NCI-H524 treated with DMSO at 0.1 percent for 48 hours (cell line): ENCODE results near the gene CCNF.

Experiments used
- DNase-seq: peaks from one replicate; lab custom pipeline; 2025; lab: John Stamatoyannopoulos, UW

The CCNF gene

DNA sequence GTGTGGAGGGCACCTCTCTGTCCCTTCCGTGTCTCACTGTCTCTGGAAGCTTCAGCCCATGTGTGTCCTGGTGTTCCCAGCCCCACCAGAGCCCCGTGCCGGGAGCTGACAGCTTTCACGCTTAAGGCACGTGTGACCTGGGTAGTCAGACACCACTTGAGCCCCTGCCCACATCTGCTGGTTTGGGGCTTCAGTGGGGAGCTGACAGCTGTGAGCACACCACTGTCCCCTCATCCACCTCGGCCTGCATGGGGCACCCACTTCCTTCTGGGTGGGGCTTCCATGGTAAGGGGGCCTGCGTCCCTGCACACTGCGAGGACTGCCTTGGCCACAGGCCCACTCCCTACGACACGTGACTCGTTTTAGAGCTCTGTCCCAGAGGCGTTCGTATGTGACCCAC is 28.0 kb downstream of the CCNF start:
- no peak for DNase-seq

DNA sequence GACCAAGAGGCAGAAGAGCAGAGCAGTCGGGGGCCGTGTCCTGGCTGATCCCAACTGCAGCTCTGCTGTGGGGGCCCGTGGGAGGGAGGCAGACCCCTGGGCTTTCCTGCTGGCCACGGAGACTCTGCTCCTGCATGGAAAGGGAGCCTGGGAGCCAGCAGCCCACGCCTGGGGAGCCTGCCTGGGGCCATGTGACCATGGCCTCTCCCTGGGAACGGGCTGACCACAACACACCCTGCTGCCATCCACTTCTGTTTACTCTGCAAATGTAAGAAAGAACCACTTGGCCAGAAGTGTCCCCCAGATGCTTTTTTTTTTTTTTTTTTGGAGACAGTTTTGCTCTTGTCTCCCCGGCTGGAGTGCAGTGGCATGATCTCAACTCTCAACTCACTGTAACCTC is 28.7 kb downstream of the CCNF start:
- no peak for DNase-seq

DNA sequence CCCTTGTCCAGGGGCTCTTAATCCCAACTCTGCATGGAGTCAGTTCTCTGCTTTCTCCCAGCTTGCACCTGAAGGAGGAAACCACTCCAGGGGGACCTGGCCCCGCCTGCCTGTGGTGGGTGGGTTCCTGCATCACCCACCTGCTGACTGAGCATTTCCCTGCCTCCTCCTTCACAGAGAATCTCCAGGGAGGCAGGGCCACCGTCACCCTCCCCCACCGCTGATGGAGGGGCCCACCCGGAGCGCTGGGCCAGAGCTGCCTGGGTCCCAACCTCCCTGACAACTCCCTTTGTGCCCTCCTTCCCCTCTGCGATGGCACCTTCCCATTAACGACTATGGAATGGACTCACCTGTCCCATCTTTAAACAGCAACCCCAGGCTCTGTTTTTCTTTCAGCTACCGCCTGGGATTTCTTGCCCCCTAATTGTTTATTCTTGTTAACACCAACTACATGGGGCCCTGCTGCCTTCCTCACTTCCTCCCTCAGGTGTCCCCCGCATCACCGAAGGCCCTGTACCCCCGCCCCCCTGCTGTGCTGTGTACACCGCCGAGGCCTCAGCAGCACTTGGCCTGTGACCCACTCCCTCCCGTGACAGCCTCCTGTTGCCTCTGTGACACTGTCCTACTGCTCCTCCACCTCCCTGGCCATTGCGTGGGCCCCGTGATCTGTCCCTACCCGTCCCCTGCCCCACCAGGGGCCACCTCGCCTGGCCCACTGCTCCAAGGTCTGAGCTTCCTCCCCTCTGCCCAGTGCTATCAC is 29.8 kb downstream of the CCNF start:
- no peak for DNase-seq

DNA sequence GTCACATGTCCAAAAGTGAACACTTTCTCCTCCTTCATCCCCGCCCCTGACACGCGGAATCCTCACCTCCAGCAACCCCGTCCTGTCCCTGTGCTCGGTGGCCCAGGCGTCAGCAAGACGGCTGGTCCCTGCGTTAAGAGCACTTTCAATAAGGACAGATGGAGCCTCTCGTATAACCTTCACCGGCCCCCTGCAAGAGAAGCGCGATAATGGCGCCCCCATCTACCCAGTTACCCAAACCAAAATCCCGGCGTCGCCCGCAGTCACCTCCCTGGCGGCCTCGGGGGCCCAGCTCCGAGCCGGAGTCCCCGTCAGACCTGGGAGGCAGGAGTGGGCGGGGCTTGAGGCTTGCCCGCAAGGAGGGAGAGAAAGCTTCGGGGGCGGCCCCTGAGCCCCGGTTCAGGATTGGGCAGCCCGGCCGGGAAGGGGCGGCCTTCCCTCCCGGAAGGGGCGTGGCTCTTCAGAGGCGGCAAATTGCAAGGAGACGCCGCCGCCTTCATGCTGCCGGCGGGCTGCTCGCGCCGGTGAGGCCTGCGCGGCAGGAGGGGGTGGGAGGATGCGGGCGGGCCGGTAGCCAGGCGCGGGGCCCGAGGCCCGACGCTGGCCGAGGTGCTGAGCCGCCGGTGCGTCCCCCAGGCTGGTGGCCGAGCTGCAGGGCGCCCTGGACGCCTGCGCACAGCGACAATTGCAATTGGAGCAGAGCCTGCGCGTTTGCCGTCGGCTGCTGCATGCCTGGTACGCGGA is 30.6 kb downstream of the CCNF start, which contains the start of gene TEDC2:
Gene TEDC2, plus strand, starts transcription at position 463 of the 744 bp plus-strand sequence. Its CDS starts 36 bp downstream, at position 499.
- DNase-seq = peak; percentile 88

DNA sequence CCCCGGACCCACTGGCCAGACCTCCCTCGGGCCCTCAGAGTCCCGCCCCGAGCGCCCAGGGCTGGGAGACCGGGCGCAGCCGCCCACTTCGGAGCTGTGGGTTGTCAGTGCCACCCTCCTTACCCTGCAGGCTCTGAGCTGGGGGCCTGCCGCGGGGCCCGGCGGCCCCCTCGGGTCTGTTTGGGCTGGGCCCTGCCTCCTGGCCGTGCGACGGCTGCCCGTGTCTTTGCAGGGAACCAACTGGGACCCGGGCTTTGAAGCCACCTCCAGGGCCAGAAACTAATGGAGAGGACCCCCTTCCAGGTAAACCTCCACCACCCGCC is 31.1 kb downstream of the CCNF start:
- DNase-seq = no peak

DNA sequence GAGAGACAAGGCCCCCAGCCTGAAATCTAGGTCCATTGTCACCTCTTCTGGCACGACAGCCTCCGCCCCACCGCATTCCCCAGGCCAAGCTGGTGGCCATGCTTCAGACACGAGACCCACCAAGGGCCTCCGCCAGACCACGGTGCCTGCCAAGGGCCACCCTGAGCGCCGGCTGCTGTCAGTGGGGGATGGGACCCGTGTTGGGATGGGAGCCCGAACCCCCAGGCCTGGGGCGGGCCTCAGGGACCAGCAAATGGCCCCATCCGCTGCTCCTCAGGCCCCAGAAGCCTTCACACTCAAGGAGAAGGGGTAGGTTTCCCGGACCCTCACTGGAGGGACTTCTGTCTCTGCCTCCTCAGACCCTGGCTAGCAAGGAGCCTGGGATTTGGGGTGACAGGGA is 31.7 kb downstream of the CCNF start:
- no peak for DNase-seq

DNA sequence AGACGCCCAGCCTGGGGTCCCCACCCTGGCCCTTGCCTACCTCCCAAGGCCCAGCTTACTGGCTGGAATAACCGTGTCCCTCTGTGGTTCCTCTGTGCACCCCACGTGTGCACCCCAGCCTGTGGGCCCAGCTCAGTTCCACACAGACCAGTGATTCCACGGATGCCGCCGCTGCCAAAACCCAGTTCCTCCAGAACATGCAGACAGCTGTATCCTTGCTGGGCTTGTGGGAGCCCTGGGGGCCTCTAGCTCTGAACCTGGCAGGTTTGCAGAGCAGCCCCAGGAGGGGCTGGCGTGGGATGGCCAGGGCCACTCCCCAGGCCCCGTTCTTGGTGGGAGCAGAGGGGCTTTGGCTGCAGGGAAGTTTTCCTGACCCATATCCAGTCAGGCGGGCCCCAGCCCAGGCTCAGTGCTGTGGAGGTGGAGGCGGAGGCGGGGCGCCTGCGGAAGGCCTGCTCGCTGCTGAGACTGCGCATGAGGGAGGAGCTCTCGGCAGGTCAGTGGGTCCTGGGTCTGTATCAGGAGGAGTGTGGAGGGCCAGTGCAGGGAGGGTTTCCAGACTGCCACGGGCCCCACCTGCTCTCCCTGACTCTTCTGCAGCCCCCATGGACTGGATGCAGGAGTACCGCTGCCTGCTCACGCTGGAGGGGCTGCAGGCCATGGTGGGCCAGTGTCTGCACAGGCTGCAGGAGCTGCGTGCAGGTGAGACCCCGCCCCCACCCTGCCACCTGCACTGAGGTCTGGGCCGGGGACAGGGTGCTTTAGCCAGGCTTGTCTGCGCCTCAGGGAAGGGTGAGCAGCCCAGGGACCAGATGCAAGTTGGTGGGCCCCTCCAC is 33.0 kb downstream of the CCNF start:
- DNase-seq = no peak

DNA sequence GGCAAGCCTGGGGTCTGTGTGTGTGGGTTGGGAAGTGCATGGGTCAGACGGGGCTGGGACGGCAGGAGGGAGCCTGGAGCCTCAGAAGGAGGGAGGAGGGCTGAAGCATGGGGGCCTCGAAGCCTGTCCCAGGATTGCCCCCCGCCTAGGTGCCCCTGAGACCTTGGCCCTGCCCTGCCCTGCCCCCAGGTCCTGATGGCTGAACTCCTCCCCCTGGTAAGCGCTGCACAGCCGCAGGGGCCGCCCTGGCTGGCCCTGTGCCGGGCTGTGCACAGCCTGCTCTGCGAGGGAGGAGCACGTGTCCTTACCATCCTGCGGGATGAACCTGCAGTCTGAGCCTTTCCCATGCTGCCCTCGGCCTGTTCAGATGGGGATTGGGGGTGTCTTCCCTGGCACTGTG is 35.1 kb downstream of the CCNF start:
- no peak for DNase-seq

DNA sequence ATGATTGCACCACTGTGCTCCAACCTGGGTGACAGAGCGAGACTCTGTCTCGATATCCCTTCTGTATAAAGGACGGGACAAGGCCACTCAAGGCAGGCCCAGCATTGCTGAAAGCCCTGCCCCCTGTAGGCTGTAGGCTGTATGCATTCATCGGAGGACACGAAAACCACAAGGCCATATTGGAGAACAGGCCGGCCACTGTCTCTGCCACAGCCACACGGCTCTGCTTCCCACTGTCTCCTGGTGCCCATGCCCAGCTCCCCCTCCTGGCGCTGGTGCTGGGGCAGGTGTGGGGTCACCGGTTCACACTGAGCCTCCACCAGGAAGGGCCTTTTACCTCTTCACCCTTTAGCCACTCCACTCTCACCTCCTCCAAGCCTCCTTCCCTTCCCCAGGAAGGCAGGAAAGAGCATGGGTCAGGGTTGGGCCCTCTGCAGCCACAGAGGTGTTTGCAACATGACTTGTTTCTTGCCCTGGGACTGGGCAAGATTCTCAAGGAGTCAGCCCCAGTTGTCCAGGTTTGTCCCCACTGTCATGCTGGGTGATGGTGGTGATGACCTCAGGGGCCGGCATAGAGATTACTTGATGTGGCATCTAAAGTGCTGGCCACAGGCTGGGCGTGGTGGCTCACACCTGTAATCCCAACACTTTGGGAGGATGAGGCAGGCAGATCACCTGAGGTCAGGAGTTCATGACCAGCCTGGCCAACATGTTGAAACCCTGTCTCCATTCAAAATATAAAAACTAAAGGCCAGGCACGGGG is 36.6 kb downstream of the CCNF start:
- DNase-seq = no peak

DNA sequence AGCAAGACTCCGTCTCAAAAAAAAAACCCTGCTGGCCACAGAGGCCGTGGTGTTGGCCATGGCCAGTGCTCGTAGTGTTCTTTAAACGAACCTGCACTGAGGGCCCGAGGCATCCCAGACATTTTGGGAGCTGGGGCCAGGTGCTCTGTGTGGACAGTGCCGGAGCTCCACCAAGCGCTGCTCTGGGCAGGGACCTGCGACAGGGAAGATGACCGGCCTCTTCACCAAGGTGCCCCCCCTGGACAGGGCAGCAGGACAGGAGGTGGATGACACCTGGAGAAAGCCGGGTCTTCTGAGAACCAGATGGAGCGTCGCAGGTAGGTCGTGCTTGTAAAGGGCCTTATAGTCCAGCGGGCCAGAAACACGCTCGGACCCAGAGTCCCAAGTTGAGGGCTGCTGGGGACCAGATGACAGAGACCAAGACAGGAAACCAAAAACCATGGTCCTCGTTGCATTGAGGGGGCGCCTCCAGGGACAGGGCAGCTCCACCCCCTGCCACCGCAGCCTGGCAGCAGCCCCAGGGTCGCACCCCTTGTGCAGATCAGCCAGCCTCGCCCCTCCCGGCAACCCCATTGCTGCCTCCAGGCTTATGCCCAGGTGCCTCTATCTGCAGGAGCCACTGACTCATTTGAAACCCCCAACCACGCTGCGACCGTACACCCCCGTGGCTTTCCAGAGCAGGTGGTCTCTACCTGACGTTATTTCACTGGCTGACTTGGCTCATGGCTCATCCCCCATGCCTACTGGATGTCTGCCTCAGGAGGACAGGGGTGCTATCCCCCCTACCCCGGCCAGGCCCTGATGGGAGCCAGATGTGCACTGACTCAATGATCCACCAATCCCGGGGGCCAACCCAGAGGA is 37.6 kb downstream of the CCNF start:
- no peak for DNase-seq

DNA sequence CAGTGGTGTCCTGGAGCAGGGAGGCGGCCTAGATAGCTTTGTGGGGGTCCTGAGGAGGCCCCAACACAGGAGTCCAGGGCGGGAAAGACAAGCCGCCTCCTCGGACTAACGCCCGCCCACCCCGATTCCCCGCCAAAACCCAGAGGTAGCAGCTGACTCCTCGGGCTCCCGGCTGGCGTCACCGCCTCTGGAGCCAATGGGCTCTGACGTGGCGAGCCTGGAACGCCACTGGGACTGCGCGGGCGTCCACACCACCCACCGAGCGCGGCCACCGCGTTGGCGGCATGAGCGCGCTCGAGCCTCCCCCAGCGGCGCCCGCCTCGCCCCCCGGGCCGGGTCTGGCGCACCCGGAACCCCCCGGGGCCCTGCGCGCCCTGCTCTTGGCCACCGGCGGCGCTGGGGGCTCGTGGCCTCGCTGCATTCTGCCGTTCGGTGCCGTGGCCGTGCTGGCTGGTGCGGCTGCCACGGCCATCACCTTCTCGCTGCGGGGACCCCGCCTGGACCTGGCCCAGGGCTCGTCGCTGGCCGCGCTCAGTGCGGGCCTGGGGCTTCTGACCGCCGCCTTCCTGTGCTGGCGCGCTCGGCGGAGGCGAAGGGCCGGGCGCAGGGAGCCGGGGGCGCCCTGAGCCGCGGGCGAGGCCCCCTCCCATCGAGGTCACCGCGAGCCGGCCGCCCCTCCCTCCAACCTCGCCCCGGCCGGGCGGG is 38.4 kb downstream of the CCNF start:
- peak; percentile 69 for DNase-seq

DNA sequence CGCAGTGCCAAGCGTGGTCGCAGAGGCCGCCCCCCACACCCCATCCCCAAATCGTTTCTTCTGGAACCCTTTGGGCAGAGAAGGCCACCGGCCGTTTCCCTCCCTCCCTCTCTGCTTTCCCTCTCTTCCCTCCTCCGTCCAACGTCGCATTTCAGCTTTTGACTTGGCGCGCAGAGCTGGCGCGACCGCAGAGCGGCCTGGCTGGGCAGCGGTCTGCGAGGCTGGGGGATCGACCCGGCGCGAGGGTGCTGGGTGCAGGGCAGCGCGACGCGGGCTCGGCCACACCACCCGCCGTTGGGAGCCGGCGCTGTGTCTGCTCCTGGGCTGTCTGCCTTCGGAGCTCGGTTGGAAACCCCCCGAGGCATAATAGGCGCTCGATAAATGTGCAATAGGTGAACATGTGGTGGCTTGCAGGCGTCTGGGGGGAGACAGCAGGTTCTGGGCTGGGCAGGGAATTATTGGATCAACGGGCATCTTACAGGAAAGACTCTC is 39.0 kb downstream of the CCNF start:
- peak; percentile 94 for DNase-seq

DNA sequence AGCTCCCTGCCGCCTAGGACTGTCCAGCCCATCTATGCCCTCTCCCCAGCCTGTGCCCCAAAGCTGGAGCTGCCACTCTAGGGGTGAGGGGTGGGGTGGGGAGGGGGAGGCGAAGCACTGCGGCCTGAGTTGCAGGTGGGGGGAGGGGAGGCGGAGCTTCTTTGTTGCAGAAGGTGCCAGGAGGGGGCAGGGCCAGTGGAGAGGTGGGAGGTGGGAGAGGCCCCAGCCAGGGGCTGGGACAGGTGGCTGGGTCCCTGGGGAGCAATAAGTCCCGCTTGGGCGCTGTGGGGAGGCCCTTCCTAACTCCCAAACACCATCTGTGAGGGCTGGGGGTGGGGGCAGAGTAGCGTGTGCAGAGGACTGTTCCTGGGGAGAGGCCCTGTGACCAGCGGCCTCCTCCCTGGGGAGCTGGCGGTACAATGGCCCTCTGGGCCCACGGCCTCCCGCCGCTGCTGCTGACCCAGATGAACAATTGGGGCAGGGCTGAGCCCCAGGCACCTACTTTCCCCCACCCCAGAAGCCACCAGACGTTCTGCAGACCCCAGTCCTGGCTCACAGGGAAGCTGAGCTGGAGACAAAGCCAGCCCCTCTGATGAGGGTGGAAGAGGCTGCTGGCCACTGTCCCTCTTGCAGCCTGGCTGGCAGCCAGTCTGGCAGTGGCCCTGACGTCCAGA is 39.6 kb downstream of the CCNF start:
- DNase-seq = peak; percentile 94

DNA sequence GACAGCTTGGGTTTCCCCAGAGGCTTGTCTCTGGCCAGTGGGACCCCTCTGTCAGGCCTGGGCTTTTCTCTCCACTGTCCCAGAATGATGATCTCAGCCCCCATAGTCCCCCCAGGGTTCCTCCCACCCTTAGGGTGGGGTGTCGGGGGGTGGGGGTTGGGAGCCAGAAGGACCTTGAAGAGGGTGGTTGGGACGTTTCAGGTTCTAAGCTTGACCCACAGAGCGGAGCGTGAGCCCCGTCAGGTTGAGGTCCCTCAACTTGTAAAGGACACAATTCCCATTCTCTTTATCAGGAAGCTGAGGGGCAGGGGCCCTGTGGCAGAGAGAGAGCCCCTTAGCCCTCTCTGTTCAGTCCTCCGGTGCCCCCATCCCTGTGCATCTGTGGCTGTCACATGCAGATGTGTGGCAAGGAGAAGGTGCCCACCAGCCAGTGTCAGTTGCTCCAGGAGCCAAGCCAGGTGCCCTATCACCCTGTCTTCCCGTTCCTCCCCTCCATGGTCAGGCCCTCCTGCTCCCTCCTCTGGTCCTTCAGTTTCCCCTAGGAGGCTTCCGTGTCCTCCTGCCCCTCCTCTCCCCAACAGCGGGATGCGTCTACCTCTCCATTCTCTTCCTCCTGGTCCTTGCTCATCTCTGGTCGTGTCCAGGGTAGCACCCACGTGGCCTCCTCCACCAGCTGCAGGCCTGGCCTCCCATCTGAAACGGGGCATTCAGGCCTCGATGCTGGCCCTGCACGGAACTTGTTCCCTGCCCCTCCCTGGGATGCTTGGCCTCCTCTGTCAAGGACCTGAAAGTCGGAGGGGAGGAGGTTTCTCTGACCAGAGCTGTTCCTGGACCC is 40.4 kb downstream of the CCNF start:
- no peak for DNase-seq

DNA sequence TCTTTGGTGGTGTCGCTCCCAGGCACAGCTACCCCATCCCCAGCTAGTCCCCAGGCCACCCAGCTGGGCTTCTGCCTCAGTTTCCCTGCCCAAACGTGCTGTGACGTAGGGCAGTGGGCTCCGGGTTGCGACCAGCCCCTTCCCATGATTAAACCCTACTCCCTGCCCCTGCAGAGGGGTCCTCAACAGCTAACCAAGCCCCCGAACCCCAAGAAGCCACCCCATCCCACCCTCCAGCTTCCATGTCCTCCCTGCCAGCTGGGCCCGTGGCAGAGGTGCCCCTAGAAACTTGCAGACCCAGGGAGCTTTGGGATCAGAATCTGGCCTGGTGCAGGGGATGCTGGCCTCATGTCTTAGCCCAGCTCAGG is 41.0 kb downstream of the CCNF start:
- no peak for DNase-seq

DNA sequence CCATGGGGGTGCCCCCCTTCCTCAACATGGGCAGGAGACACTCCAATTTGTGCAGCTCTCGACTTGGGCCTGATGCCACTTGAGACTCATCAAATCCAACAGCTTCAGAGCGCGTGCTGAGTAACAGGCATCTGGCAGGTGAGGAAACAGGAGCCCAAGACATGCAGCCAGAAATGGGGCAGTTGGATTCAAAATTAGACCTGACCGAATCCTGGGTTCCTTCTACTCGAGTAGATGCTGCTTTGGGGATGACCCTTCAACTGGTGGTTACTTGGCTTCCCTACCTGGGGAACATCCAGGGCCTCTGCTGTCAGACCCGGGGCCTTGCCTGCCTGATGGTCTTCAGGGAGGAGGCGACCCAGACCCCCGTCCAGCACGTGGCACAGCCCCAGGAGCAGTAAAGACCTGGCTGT is 41.4 kb downstream of the CCNF start:
- DNase-seq = peak; percentile 93

DNA sequence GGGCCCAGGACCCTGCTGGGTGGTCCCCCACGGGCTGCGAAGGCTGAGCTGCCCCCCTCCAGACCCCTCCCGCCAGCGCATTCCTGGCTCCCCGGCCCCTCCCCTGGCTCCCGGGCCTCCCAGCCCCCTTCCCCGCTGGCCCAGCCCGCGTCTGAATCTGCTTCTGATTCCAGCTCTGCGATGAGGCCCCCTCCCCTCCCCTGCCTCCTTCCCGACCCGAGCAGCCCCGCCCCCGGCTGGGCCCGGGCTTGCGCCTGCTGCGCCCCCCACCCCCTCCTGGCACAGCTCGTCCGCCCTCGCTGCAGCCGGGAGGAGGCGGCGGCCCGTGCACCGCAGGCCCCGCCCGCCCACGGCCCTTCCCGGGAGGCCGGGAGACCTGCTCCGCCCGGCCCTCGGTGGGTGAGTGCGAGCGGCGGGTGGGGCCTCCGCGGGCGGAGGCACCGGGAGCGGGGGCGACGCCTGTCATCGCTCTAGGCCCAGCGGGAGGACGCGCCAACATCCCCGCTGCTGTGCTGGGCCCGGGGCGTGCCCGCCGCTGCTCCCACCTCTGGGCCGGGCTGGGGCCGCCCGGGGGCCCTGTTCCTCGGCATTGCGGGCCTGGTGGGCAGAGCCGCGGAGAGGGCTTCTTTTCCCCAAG is 41.9 kb downstream of the CCNF start, which contains the start of gene NTN3:
Gene NTN3, plus strand, starts transcription at position 282 of the 637 bp plus-strand sequence. CDS start 405 bp downstream, outside the sequence.
- peak; percentile 83 for DNase-seq
